Panc1 (cell line): Measurements from ENCODE around the gene OTOA.

Experiments used
- POLR2AphosphoS5 ChIP-seq: IDR thresholded peaks from 2 replicates; pipeline ENCODE4 v1.6.1; 2012; ENCODE audit warnings: mild to moderate bottlenecking, low read depth, low read length, moderate library complexity
- REST ChIP-seq, 2 experiments: IDR thresholded peaks; 2 replicates each; pipeline ENCODE4 v1.6.1; 2011 to 2012; ENCODE audit warnings: low read depth in 2 of 2, control low read depth in 1 of 2, low read length in 1 of 2, mild to moderate bottlenecking in 1 of 2, moderate library complexity in 1 of 2; ENCODE audit not compliant: insufficient read depth in 1 of 2
- SIN3A ChIP-seq: IDR thresholded peaks from 2 replicates; pipeline ENCODE4 v1.6.1; 2012; ENCODE audit warnings: low read depth, mild to moderate bottlenecking, low read length, moderate library complexity, borderline replicate concordance; ENCODE audit not compliant: insufficient read depth
- TF ChIP-seq, protein P1 (sequence below): fragments of 450-650 bp; IDR thresholded peaks from 2 replicates; pipeline ENCODE4 v1.5.1; 2017; ENCODE audit warnings: mild to moderate bottlenecking

GRCh38 chr16:21685034-21685455, 21.3 kb downstream of the OTOA start:
- TF ChIP-seq, protein P1, sequence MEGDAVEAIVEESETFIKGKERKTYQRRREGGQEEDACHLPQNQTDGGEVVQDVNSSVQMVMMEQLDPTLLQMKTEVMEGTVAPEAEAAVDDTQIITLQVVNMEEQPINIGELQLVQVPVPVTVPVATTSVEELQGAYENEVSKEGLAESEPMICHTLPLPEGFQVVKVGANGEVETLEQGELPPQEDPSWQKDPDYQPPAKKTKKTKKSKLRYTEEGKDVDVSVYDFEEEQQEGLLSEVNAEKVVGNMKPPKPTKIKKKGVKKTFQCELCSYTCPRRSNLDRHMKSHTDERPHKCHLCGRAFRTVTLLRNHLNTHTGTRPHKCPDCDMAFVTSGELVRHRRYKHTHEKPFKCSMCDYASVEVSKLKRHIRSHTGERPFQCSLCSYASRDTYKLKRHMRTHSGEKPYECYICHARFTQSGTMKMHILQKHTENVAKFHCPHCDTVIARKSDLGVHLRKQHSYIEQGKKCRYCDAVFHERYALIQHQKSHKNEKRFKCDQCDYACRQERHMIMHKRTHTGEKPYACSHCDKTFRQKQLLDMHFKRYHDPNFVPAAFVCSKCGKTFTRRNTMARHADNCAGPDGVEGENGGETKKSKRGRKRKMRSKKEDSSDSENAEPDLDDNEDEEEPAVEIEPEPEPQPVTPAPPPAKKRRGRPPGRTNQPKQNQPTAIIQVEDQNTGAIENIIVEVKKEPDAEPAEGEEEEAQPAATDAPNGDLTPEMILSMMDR, result no peak
- TF ChIP-seq SIN3A, result no peak
- TF ChIP-seq REST (IDR thresholded peaks at IDR 0.05; ENCODE audit: insufficient read depth in 1 of 2, low read depth in 2 of 2, low read length in 1 of 2), result peak; percentile 81 to 87
- no peak for TF ChIP-seq POLR2AphosphoS5
